ENCODE data around the gene CDC25A.
"Not testable (repeated sequence)": the region's sequence is repeated elsewhere in the genome, so short reads cannot be mapped to it uniquely, and the experiment has no call there.

CDC25A gene

DNA sequence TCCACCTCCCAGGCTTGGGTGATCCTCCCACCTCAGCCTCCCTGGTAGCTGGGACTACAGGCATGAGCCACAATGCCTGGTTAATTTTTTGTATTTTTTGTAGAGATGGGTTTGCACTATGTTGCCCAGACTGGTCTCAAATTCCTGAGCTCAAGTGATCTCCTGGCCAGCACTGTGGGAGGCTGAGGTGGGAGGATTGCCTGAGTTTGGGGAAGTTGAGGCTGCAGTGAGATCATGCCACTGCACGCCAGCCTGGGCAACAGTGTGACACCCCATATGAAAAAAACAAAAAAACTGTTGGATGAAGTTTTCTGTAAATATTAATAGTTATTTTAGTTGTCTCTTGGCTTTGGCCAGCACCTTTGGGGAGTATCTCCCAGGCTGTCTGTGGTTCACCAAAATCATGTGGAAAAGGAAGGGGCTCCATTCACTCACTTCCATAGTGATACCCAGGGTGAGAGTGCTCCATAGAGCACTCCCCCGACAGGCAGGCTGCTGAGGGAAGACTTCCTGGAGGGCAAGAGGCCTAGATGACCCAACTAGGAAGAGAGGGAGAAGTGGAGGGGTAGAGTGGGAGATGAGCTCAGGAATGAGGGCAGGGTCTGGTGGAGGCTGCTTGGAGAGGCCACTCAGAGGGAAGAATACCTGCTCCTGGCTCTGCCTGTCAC, 47.1 kb downstream of the CDC25A start:
- DNase-seq = no peak

GRCh38 chr3:48140336-48140757, 47.9 kb downstream of the CDC25A start:
- DNase-seq = no peak

DNA sequence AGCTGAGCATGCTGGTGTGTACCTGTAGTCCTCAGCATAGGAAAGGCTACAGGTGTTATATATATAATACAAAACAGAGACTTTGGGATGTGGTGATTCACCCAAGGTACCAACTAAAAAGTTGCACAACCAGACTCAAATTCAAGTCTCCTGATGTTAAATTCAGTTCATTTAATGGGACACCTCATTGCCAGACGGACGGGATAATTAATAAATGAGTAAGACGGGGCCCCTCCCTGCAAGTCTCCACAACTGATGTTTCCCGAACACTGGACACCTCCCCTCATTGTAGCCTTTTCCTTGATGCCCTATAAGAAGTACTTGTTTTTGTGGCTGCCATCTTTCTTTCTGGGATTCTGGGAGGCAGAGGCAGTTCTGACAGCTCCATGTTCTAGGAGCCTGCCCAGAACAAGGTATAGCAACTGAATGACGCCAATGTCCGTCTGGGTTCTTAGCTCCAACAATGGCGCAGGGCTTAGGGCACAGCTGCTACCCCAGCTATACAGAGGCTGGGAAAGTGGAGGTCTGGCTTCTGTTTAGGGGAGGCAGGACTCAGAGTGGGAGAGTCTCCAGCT, 50.7 kb downstream of the CDC25A start:
- no peak for DNase-seq

DNA sequence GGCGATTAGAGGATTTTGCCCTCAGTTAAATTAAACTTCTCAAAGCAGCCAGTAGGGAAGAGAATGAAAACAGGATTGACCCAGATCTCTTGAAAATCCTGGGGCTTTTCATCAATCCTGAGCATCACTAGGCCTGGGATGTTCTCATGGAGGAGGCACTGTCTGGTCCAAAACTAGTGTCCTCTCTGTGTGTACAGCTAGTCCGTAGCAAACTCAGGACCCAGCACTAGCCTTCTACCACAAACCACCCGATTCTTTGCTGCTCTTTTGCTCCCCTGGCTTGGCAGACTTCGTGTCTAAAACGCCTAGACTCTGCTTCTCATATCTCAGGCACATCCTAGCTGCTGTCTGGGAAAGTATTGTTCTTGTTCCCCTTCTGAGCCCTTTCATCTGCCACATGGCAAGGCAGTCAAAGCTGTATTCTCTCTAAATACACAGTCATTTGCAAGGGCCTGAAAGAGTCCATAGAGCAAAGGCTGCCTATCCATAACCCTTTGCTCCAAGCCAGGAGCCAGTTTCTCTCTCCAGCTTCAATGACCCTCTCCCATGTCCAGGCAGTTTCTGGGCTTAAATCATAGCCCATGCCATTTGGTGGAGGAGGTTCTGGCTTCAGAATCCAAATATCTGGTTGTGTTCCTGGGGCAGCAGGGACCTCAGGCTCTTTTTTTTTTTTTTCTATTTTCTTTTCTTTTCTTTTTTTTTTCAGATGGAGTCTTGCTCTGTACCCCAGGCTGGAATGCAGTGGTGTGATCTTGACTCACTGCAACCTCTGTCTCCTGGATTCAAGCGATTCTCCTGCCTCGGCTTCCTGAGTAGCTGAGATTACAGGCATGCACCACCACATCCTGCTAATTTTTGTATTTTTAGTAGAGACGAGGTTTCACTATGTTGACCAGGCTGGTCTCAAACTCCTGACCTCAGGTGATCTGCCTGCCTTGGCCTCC, 52.4 kb downstream of the CDC25A start:
- no peak for DNase-seq

DNA sequence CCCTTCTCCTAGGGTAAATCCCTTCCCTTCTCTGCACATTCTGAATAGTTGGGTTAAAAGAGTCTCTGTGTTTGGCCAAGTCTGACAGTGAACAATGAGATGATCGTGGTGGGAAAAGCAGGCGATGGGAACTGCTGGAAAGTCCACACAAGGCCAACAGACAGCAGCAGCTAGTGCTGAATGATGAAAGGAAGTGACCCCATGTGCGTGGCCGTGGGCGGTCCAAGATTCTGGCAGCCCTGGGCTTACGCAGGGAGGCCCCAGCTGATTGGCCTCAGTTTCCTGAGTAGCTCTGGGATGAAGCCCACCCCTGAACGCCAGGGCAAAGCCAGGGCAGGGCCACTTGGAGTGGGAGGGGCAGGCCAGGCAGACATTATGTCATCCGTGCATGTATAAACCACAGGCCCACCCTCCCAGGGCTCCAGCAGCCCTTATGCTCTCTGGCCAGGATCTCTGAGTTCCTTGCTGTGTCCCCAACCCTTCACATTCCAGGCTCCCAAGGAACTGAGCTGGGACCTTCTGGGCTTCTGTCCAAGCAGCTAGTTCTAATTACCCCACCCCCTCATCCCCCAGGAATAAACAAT, 57.8 kb downstream of the CDC25A start:
- DNase-seq = no peak

DNA sequence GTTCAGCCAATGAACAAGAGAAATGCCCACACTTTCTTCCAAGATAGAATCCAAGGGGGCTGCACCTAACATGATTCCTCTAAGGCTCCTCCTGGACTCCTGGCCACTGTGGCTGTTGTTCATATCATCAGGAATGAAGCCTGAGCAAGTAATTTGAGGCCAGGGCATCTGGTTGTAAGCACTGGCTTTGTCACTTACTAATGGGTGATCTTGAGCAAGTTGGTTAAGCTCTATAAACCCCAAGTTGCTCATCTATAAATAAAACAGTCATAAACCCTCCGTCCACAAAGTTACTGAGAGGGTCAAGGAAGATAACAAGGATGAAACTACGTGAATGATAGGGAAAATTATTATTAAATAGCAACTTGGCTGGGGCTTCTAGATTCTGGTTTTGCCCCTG, 58.3 kb downstream of the CDC25A start:
- no peak for DNase-seq

DNA sequence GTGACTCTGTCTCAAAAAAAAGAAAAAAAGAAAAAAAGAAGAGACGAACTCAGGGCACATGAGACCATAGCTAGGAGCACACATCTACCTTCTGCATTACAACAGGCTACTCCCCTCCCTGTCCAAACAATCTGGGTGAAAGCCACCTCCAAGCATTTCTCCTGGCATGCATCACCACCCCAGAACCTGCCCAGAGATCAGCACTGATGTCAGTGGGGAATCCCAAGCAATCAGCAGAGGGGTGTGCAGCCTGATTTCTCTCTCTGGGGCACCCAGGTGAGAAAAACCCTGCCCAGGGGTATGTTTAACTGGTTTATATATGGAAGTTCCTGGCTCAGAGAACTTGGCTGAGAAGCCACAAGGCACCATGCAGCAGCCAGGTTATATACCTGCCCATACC, 59.4 kb downstream of the CDC25A start:
- no peak for DNase-seq

- DNase-seq = no peak
These were observed 62.2 kb downstream of the CDC25A start for GRCh38 chr3:48125886-48126622.

- no peak for DNase-seq
These were observed 63.1 kb downstream of the CDC25A start for GRCh38 chr3:48125013-48125705.

- DNase-seq = no peak
These were observed 64.9 kb downstream of the CDC25A start for GRCh38 chr3:48123346-48123745.

GRCh38 chr3:48122504-48122903, 65.7 kb downstream of the CDC25A start:
- no peak for DNase-seq

DNA sequence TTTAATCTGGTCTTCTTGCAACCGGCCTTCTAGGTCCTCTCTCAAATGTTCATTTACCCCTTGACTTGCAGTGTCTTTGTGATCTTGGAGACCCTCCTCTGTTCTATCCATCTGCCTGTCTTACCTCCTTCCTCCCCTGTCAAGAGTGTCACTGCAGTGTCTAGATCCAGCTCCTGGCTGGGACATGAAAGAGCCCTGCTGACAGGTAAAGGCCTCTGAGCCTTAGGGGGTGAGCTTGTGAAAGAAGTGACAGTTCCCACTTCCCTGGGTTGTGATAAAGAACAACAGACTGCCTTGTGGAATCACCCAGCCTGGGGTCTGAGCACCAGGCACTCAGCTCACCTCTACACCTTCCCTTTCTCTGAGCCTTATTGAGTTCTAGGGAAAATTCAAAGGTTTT, 68.0 kb downstream of the CDC25A start:
- DNase-seq = no peak

DNA sequence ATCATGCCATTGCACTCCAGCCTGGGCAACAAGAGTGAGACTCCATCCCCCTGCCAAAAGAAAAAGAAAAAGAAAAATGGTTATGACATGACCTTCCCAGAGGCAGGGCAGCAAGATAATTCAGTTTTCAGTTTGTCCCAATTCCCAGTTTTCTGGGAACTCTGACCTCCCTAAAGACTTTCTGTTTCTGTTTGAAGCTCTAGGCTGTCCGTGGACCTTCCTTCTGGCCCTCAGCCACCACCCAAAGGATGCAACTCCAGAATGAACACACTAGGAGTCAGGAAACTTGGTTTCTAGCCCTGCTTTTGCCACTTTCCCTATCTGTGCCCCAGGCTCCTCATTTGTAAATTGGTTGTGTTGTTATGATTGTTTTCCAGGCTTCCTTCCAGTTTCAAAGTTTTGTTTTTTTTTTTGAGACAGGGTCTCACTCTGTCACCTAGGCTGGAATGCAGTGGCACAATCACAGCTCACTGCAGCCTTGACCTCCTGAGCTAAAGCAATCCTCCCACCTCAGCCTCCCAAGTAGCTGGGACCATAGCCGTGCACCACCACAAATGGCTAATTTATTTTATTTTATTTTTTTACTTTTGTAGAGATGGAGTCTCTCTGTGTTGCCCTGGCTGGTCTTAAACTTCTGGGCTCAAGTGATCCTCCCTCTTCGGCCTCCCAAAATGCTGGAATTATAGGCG, 68.6 kb downstream of the CDC25A start:
- no peak for DNase-seq

DNA sequence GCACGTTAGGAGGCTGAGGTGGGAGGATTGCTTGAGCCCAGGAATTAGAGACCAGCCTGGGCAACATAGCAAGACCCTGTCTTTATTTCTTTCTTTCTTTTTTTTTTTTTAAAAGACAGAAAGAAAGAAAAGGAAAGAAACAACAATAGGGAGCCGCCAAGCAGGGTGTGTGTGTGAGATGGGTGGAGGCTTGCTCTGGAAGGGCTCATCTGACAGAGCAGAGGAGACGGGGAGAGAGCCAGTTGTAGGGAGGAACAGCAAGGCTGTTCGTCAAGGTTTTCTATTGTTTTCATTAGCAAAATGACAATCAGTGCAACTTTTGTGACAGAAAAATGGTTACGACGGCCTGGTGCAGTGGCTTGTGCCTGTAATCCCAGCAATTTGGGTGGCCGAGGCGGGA, 69.3 kb downstream of the CDC25A start:
- DNase-seq = no peak

DNA sequence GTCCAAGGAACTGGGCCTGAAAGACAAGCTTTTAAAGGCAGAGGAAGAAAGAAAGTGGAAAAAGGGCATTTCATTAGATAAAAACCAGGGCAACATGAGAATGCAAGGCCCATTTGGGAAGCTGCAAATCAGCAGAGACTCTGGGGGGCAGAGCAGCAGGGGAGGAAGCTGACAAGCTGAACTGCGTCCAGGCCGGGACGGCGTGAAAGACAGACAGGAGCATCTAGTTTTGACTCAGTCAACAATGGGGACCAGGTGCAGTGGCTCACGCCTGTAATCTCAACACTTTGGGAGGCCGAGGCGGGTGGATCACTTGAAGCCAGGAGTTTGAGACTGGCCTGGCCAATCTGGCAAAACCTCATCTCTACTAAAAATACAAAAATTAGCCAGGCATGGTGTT, 69.9 kb downstream of the CDC25A start:
- no peak for DNase-seq

- no peak for DNase-seq
These were observed 75.4 kb downstream of the CDC25A start for GRCh38 chr3:48112813-48113212.

- DNase-seq = not testable (repeated sequence)
These were observed 76.0 kb downstream of the CDC25A start for GRCh38 chr3:48112108-48112791.

- DNase-seq = no peak
These were observed 77.8 kb downstream of the CDC25A start for GRCh38 chr3:48110463-48110862.

GRCh38 chr3:48107227-48107626, 81.0 kb downstream of the CDC25A start:
- DNase-seq = no peak

Data from activated CD8-positive, alpha-beta memory T cell treated with anti-CD3 and anti-CD28 coated beads, Interleukin-2, amount 50 U/mL, for 4 hours (primary cell).